CD4-positive, alpha-beta T cell (primary cell): ENCODE results near the gene LPAR1. TPM values are rescaled to one million over a fixed set of nuclear protein-coding genes. Genes with fewer than 3 reads are reported as not detected.

Experiments used
- ATAC-seq: fragments of 200-7000 bp; cut with Tn5 transposase; one replicate; pipeline ENCODE4 v1.10.0; 2022; ENCODE audit warnings: mild to moderate bottlenecking; ENCODE audit not compliant: poor library complexity
- CTCF ChIA-PET: fragments of 350-600 bp; sonication (Branson Sonifier 250); formaldehyde crosslinking; loops from one replicate; lab custom pipeline; 2021; ENCODE audit warnings: antibody characterized with exemption, inconsistent platforms; lab: Charles Lee
- POLR2A ChIA-PET: fragments of 350-600 bp; sonication (Branson Sonifier 250); formaldehyde crosslinking; loops from one replicate; lab custom pipeline; 2021; ENCODE audit warnings: antibody characterized with exemption, inconsistent platforms; lab: Charles Lee
- DNase-seq, 14 experiments: peaks; one replicate each; pipeline ENCODE4 v3.0.0-alpha.2; 2013 to 2020; ENCODE audit warnings: mixed read lengths in 2 of 14
- H3K27ac ChIP-seq, 2 donors: one replicate each; pipeline versions ENCODE4 v1.5.1 to v1.7.0; 2013; ENCODE audit warnings: low read length in 2 of 2, low read depth in 1 of 2, mild to moderate bottlenecking in 1 of 2
- H3K27me3 ChIP-seq, 2 experiments: 1 replicate in 1 of 2; 2 replicates in 1 of 2; pipeline versions ENCODE4 v1.6.1 to v1.7.0; 2013; ENCODE audit warnings: low read length in 2 of 2, control low read depth in 1 of 2, mild to moderate bottlenecking in 1 of 2, moderate library complexity in 1 of 2; ENCODE audit not compliant: insufficient read depth in 2 of 2, control insufficient read depth in 1 of 2
- H3K36me3 ChIP-seq: one replicate; pipeline ENCODE4 v1.6.1; 2013; ENCODE audit warnings: low read length, control low read depth; ENCODE audit not compliant: insufficient read depth
- H3K4me1 ChIP-seq: one replicate; pipeline ENCODE4 v1.6.1; 2013; ENCODE audit warnings: low read length, control low read depth; ENCODE audit not compliant: insufficient read depth
- H3K4me3 ChIP-seq: one replicate; pipeline ENCODE4 v1.5.1; 2013; ENCODE audit warnings: mild to moderate bottlenecking, low read length, moderate library complexity
- H3K9me3 ChIP-seq, 2 experiments: 1 replicate in 1 of 2; 2 replicates in 1 of 2; pipeline versions ENCODE4 v1.6.1 to v1.7.0; 2013; ENCODE audit warnings: low read length in 2 of 2, mild to moderate bottlenecking in 2 of 2, control low read depth in 1 of 2, moderate library complexity in 1 of 2; ENCODE audit not compliant: control insufficient read depth in 1 of 2, insufficient read depth in 1 of 2
- H3K27ac Mint-ChIP-seq: one replicate; pipeline ENCODE4 v1.8.0; 2020; ENCODE audit warnings: mixed read lengths
- H3K27me3 Mint-ChIP-seq: one replicate; pipeline ENCODE4 v1.8.0; 2021; ENCODE audit warnings: mixed read lengths
- H3K36me3 Mint-ChIP-seq: one replicate; pipeline ENCODE4 v1.8.0; 2021; ENCODE audit warnings: low read depth, mixed read lengths
- H3K4me1 Mint-ChIP-seq: one replicate; pipeline ENCODE4 v1.8.0; 2021; ENCODE audit warnings: low read depth, mixed read lengths
- H3K4me3 Mint-ChIP-seq: one replicate; pipeline ENCODE4 v1.8.0; 2020; ENCODE audit warnings: mild to moderate bottlenecking, mixed read lengths
- H3K9me3 Mint-ChIP-seq: one replicate; pipeline ENCODE4 v1.8.0; 2020; ENCODE audit warnings: mixed read lengths
- intact Hi-C, 2 experiments: fragments of 100-400 bp; cut with DNase I in 1 of 2; cut with micrococcal nuclease in 1 of 2; formaldehyde crosslinking; loops; one replicate each; pipeline versions ENCODE4 v1.15.1 to v1.9.0; 2023 to 2025; cut with DNase I, micrococcal nuclease
- total RNA-seq, 174 experiments: library from RNA in 2 of 174; stranded (reverse) in 2 of 174; gene quantifications; one replicate each; pipeline ENCODE4 v1.2.3 and lab custom pipeline; 2021 to 2026
- TF ChIP-seq, protein P1 (sequence below): fragments of 200-600 bp; IDR thresholded peaks from one replicate; pipeline ENCODE4 v1.8.0; 2022; ENCODE audit warnings: antibody characterized with exemption, mild to moderate bottlenecking

The LPAR1 gene
- total RNA-seq, 2 experiments from 2014 or later = not detected

GRCh38 chr9:111008158-111009075, 29.9 kb downstream of the LPAR1 start:
- DNase-seq (no peak), ATAC-seq (no peak)
- CTCF ChIA-PET = no interaction called here
- POLR2A ChIA-PET = no interaction called here
- no peaks in the 10 kb centered on the region for H3K27me3 ChIP-seq
- H3K4me1 Mint-ChIP-seq = no peaks in the 10 kb centered on the region
- H3K36me3 Mint-ChIP-seq = no peaks in the 10 kb centered on the region
- no peaks in the 10 kb centered on the region for H3K9me3 ChIP-seq
- H3K27ac ChIP-seq = no peak overlapping the region
- H3K4me3 ChIP-seq = no peak overlapping the region
- no peaks in the 10 kb centered on the region for H3K4me1 ChIP-seq
- TF ChIP-seq, protein P1, sequence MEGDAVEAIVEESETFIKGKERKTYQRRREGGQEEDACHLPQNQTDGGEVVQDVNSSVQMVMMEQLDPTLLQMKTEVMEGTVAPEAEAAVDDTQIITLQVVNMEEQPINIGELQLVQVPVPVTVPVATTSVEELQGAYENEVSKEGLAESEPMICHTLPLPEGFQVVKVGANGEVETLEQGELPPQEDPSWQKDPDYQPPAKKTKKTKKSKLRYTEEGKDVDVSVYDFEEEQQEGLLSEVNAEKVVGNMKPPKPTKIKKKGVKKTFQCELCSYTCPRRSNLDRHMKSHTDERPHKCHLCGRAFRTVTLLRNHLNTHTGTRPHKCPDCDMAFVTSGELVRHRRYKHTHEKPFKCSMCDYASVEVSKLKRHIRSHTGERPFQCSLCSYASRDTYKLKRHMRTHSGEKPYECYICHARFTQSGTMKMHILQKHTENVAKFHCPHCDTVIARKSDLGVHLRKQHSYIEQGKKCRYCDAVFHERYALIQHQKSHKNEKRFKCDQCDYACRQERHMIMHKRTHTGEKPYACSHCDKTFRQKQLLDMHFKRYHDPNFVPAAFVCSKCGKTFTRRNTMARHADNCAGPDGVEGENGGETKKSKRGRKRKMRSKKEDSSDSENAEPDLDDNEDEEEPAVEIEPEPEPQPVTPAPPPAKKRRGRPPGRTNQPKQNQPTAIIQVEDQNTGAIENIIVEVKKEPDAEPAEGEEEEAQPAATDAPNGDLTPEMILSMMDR = no peak
- H3K36me3 ChIP-seq = no peaks in the 10 kb centered on the region
- no peak overlapping the region for H3K4me3 Mint-ChIP-seq
- no peak overlapping the region for H3K27ac Mint-ChIP-seq
- intact Hi-C loops = no loop called here
- no peaks in the 10 kb centered on the region for H3K9me3 Mint-ChIP-seq
- H3K27me3 Mint-ChIP-seq = no peaks in the 10 kb centered on the region

- no peak overlapping the region for H3K4me3 Mint-ChIP-seq
- H3K9me3 Mint-ChIP-seq = no peaks in the 10 kb centered on the region
- Histone ChIP-seq H3K27me3 (no peaks in the 10 kb centered on the region), H3K36me3 (no peaks in the 10 kb centered on the region), H3K27ac (no peak overlapping the region), H3K9me3 (no peaks in the 10 kb centered on the region), H3K4me3 (no peak overlapping the region), H3K4me1 (no peaks in the 10 kb centered on the region)
- ChIA-PET POLR2A (no interaction called here), CTCF (no interaction called here)
- DNase-seq = no peak
- ATAC-seq = no peak
- intact Hi-C loops = no loop called here
- H3K4me1 Mint-ChIP-seq = no peaks in the 10 kb centered on the region
- TF ChIP-seq, protein P1 = no peak
- no peaks in the 10 kb centered on the region for H3K27me3 Mint-ChIP-seq
- no peaks in the 10 kb centered on the region for H3K36me3 Mint-ChIP-seq
- H3K27ac Mint-ChIP-seq = no peak overlapping the region
These were observed 32.4 kb downstream of the LPAR1 start for GRCh38 chr9:111005746-111006470.

DNA sequence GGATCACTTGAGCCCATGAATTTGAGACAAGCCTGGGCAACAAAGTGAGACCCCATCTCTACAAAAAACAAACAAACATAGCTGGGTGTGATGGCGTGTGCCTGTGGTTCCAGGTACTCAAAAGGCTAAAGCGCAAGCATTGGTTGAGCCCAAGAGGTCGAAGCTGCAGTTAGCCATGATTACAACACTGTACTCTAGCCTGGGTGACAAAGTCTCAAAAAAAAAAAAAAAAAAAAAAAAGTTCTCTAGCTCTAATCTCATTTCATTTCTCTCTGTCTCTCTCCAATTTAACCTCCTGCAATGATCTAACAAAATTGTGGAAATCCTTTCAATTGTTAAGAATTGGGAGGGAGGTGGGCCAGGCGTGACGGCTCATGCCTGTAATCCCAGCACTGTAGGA, 33.3 kb downstream of the LPAR1 start:
- Histone ChIP-seq H3K9me3 (no peaks in the 10 kb centered on the region), H3K27ac (no peak overlapping the region), H3K27me3 (no peaks in the 10 kb centered on the region), H3K36me3 (no peaks in the 10 kb centered on the region), H3K4me3 (no peak overlapping the region), H3K4me1 (no peaks in the 10 kb centered on the region)
- ChIA-PET CTCF (no interaction called here), POLR2A (no interaction called here)
- Mint-ChIP-seq H3K4me3 (no peak overlapping the region), H3K9me3 (no peaks in the 10 kb centered on the region), H3K4me1 (no peaks in the 10 kb centered on the region), H3K27me3 (no peaks in the 10 kb centered on the region), H3K27ac (no peak overlapping the region), H3K36me3 (no peaks in the 10 kb centered on the region)
- intact Hi-C loops = no loop called here
- TF ChIP-seq, protein P1 = no peak
- ATAC-seq = no peak
- no peak for DNase-seq
